SW 1271 (cell line): Measurements from ENCODE around the gene HCFC2.
A peak's percentile ranks its signal among the peaks of the same experiment; 100 is the strongest.

Source experiments
- DNase-seq, 2 experiments: peaks; one replicate each; lab custom pipeline; 2025; lab: John Stamatoyannopoulos, UW

HCFC2 gene

GRCh38 chr12:104121001-104121400, 56.7 kb downstream of the HCFC2 start:
- peak; percentile 37 to 85 for DNase-seq

- DNase-seq = no peak
Observed at GRCh38 chr12:104122298-104122697, 58.0 kb downstream of the HCFC2 start.

- DNase-seq = no peak
Observed at GRCh38 chr12:104126548-104126947, 62.2 kb downstream of the HCFC2 start.

GRCh38 chr12:104130760-104131159, 66.4 kb downstream of the HCFC2 start:
- DNase-seq = no peak

- DNase-seq = no peak
Observed at GRCh38 chr12:104131609-104132008, 67.3 kb downstream of the HCFC2 start.

- no peak for DNase-seq
Observed at GRCh38 chr12:104132351-104132956, 68.1 kb downstream of the HCFC2 start.

- DNase-seq = no peak
Observed at GRCh38 chr12:104133321-104133720, 69.0 kb downstream of the HCFC2 start.

- DNase-seq = peak in 1 of 2 experiments; percentile 12
Observed at GRCh38 chr12:104133866-104134265, 69.5 kb downstream of the HCFC2 start.

GRCh38 chr12:104134882-104135281, 70.6 kb downstream of the HCFC2 start:
- DNase-seq = no peak

- no peak for DNase-seq
Observed at GRCh38 chr12:104136577-104136976, 72.2 kb downstream of the HCFC2 start.

- no peak for DNase-seq
Observed at GRCh38 chr12:104137001-104137901, 72.9 kb downstream of the HCFC2 start.

GRCh38 chr12:104137902-104138796, 73.8 kb downstream of the HCFC2 start, which contains the start of gene NFYB:
Gene NFYB, minus strand, starts transcription at chr12:104138210. Its CDS starts 2,757 bp downstream, at chr12:104135453.
- DNase-seq = peak; percentile 84 to 95

GRCh38 chr12:104138797-104139152, 74.4 kb downstream of the HCFC2 start:
- no peak for DNase-seq

GRCh38 chr12:104142543-104142942, 78.2 kb downstream of the HCFC2 start:
- DNase-seq = no peak

- no peak for DNase-seq
Observed at GRCh38 chr12:104143002-104143401, 78.7 kb downstream of the HCFC2 start.

GRCh38 chr12:104143918-104144317, 79.6 kb downstream of the HCFC2 start:
- no peak for DNase-seq

GRCh38 chr12:104147346-104147745, 83.0 kb downstream of the HCFC2 start:
- no peak for DNase-seq

- no peak for DNase-seq
Observed at GRCh38 chr12:104150416-104150815, 86.1 kb downstream of the HCFC2 start.

- DNase-seq = no peak
Observed at GRCh38 chr12:104152685-104153241, 88.4 kb downstream of the HCFC2 start.

GRCh38 chr12:104154286-104154685, 90.0 kb downstream of the HCFC2 start:
- no peak for DNase-seq

- DNase-seq = no peak
Observed at GRCh38 chr12:104154806-104155205, 90.5 kb downstream of the HCFC2 start.
